GM19452 (cell line): ENCODE data around the gene TLE3.

ENCODE experiments used
- ATAC-seq: cut with Tn5 transposase; IDR thresholded peaks from one replicate; pipeline ENCODE4 v1.9.1; 2021; ENCODE audit not compliant: unreplicated experiment

The TLE3 gene

GRCh38 chr15:70012895-70013294 is 84.8 kb downstream of the TLE3 start:
- ATAC-seq, result no peak

DNA sequence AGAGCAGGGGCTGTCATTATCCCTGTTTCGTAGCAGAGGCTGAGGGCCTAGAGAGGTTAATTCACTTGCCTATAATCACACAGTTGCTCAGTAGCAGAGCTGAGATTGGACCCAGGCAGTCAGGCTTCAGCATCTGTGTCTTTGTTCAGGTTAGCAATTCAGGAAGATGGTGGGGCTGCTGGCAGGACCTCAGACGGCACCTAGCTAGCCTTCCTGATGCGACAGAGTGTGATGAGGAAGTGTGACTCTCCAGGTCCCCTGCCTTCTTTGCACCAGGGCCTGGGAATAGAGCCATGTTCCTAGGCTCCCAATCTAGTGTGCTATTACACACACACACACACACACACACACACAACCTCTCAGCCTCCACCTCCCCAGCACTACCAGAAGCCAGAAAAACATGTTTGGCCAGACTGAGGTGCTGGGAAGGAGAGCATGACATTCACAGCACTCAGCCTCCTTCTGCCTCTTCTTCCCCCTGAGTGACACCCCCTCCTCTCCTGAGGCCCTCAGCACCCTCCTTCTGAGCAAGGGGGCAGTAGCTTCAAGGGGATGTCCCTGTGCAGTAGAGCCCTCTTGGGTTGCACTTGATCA is 88.9 kb downstream of the TLE3 start:
- ATAC-seq, result no peak

- no peak for ATAC-seq
Observed at GRCh38 chr15:70006259-70007147, 91.2 kb downstream of the TLE3 start.

- no peak for ATAC-seq
Observed at GRCh38 chr15:70004826-70005225, 92.9 kb downstream of the TLE3 start.

GRCh38 chr15:70002897-70003296 is 94.8 kb downstream of the TLE3 start:
- no peak for ATAC-seq

- ATAC-seq, result no peak
Observed at GRCh38 chr15:70001859-70002258, 95.9 kb downstream of the TLE3 start.

GRCh38 chr15:69999392-70000085 is 98.2 kb downstream of the TLE3 start:
- ATAC-seq, result no peak

GRCh38 chr15:69998541-69999391 is 99.0 kb downstream of the TLE3 start:
- no peak for ATAC-seq

GRCh38 chr15:69997813-69998212 is 99.9 kb downstream of the TLE3 start:
- ATAC-seq, result no peak
